ENCODE measurements around the gene ANKS1B. TPM values are rescaled to one million over a fixed set of nuclear protein-coding genes. Genes with fewer than 3 reads are reported as not detected.

The ANKS1B gene
- total RNA-seq, 4 donors from 2014 or later = 0.88 to 10.7 (median 4.4) TPM

GRCh38 chr12:99870085-99870484 lies 114.7 kb downstream of the ANKS1B start:
- DNase-seq = no peak
- Histone ChIP-seq H3K4me3 (no peak overlapping the region), H3K27ac (no peak overlapping the region), H3K9me3 (no peaks in the 10 kb centered on the region), H3K27me3 (no peaks in the 10 kb centered on the region), H3K4me1 (no peaks in the 10 kb centered on the region), H3K36me3 (no peaks in the 10 kb centered on the region)
- TF ChIP-seq CTCF (IDR thresholded peaks at IDR 0.05) = no peak
- TF ChIP-seq POLR2A (IDR thresholded peaks at IDR 0.05) = no peak

GRCh38 chr12:99861731-99862130 lies 123.0 kb downstream of the ANKS1B start:
- Histone ChIP-seq H3K4me1 (no peaks in the 10 kb centered on the region), H3K4me3 (no peak overlapping the region), H3K27ac (no peak overlapping the region), H3K27me3 (no peaks in the 10 kb centered on the region), H3K9me3 (no peaks in the 10 kb centered on the region), H3K36me3 (no peaks in the 10 kb centered on the region)
- TF ChIP-seq CTCF (IDR thresholded peaks at IDR 0.05) = no peak
- TF ChIP-seq POLR2A (IDR thresholded peaks at IDR 0.05) = no peak
- DNase-seq = no peak

- Histone ChIP-seq H3K4me3 (no peak overlapping the region), H3K9me3 (no peaks in the 10 kb centered on the region), H3K27me3 (no peaks in the 10 kb centered on the region), H3K4me1 (no peaks in the 10 kb centered on the region), H3K27ac (no peak overlapping the region), H3K36me3 (no peaks in the 10 kb centered on the region)
- TF ChIP-seq CTCF (IDR thresholded peaks at IDR 0.05) (no peak), POLR2A (IDR thresholded peaks at IDR 0.05) (no peak)
- DNase-seq = no peak
Measured at GRCh38 chr12:99859126-99859525, 125.6 kb downstream of the ANKS1B start.

GRCh38 chr12:99852666-99853065 lies 132.1 kb downstream of the ANKS1B start:
- H3K27me3 ChIP-seq = no peaks in the 10 kb centered on the region
- H3K4me3 ChIP-seq = no peak overlapping the region
- H3K9me3 ChIP-seq = no peaks in the 10 kb centered on the region
- H3K4me1 ChIP-seq = no peaks in the 10 kb centered on the region
- no peak for TF ChIP-seq POLR2A (IDR thresholded peaks at IDR 0.05)
- TF ChIP-seq CTCF (IDR thresholded peaks at IDR 0.05) = no peak
- no peak overlapping the region for H3K27ac ChIP-seq
- H3K36me3 ChIP-seq = no peaks in the 10 kb centered on the region
- no peak for DNase-seq

GRCh38 chr12:99847936-99848335 lies 136.8 kb downstream of the ANKS1B start:
- H3K36me3 ChIP-seq = no peaks in the 10 kb centered on the region
- DNase-seq = no peak
- H3K27ac ChIP-seq = no peak overlapping the region
- H3K4me1 ChIP-seq = no peaks in the 10 kb centered on the region
- no peak overlapping the region for H3K4me3 ChIP-seq
- H3K27me3 ChIP-seq = no peaks in the 10 kb centered on the region
- TF ChIP-seq CTCF (IDR thresholded peaks at IDR 0.05) (no peak), POLR2A (IDR thresholded peaks at IDR 0.05) (no peak)
- no peaks in the 10 kb centered on the region for H3K9me3 ChIP-seq

- no peak for DNase-seq
- H3K4me3 ChIP-seq = no peak overlapping the region
- no peaks in the 10 kb centered on the region for H3K4me1 ChIP-seq
- H3K27me3 ChIP-seq = no peaks in the 10 kb centered on the region
- H3K27ac ChIP-seq = no peak overlapping the region
- no peak for TF ChIP-seq CTCF (IDR thresholded peaks at IDR 0.05)
- no peak for TF ChIP-seq POLR2A (IDR thresholded peaks at IDR 0.05)
- H3K9me3 ChIP-seq = no peaks in the 10 kb centered on the region
- H3K36me3 ChIP-seq = no peaks in the 10 kb centered on the region
Measured at GRCh38 chr12:99834710-99835109, 150.0 kb downstream of the ANKS1B start.

Measured in Peyer's patch (tissue), 4 donors.